HEK293T (cell line): ENCODE measurements around the gene VAV2.

Experiments used
- ARNT ChIP-seq: fragments of 450-650 bp; IDR thresholded peaks from 2 replicates; pipeline ENCODE4 v1.6.1; 2017; ENCODE audit warnings: mild to moderate bottlenecking
- BHLHE40 ChIP-seq: fragments of 450-650 bp; IDR thresholded peaks from 2 replicates; pipeline ENCODE4 v1.6.1; 2016; ENCODE audit warnings: mild to moderate bottlenecking, moderate library complexity, borderline replicate concordance
- ELF4 ChIP-seq: fragments of 450-650 bp; IDR thresholded peaks from 2 replicates; pipeline ENCODE4 v1.6.1; 2017; ENCODE audit warnings: antibody characterized with exemption
- FOXA1 ChIP-seq: fragments of 450-650 bp; IDR thresholded peaks from 2 replicates; pipeline ENCODE4 v1.6.1; 2016; ENCODE audit warnings: mild to moderate bottlenecking
- FOXK2 ChIP-seq: fragments of 450-650 bp; IDR thresholded peaks from 2 replicates; pipeline ENCODE4 v1.6.1; 2016; ENCODE audit warnings: mild to moderate bottlenecking
- FOXM1 ChIP-seq: fragments of 450-650 bp; IDR thresholded peaks from 2 replicates; pipeline ENCODE4 v1.6.1; 2017; ENCODE audit warnings: mild to moderate bottlenecking, borderline replicate concordance
- HDGF ChIP-seq: fragments of 450-650 bp; IDR thresholded peaks from 2 replicates; pipeline ENCODE4 v1.6.1; 2017; ENCODE audit warnings: antibody characterized with exemption, borderline replicate concordance
- L3MBTL2 ChIP-seq: fragments of 450-650 bp; conservative IDR thresholded peaks from 2 replicates; pipeline ENCODE4 v1.6.1; 2016; ENCODE audit warnings: mild to moderate bottlenecking
- SP1 ChIP-seq: fragments of 450-650 bp; IDR thresholded peaks from 2 replicates; pipeline ENCODE4 v1.6.1; 2017
- SUZ12 ChIP-seq: fragments of 450-650 bp; IDR thresholded peaks from 2 replicates; pipeline ENCODE4 v1.6.1; 2016; ENCODE audit warnings: mild to moderate bottlenecking
- TARDBP ChIP-seq: fragments of 450-650 bp; IDR thresholded peaks from 2 replicates; pipeline ENCODE4 v1.6.1; 2016
- ZNF384 ChIP-seq: fragments of 450-650 bp; IDR thresholded peaks from 2 replicates; pipeline ENCODE4 v1.6.1; 2016

DNA sequence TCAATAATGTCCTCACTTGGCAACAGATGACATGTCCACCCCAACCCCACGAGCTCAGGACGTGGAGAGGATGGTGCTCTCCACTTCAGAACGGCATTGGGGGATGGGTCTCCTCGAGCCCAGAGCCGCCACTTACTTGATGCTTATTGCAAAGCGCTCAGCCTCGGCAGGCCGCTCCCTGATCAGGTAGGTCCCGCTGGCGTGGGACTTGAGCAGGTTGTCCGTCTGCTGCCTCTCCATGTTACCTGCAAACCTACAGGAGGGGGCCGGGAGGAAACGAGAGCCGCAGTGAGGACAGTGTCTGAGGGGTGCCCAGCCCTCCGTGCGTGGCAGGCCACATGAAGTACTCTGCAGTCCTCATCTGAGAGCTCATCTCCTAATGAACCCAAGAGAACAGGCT is 217.3 kb downstream of the VAV2 start:
- TF ChIP-seq ELF4 (no peak), BHLHE40 (no peak), L3MBTL2 (no peak), HDGF (no peak), FOXA1 (no peak), FOXM1 (no peak), TARDBP (no peak), SP1 (no peak), ZNF384 (no peak), ARNT (no peak), SUZ12 (no peak), FOXK2 (no peak)
